HG02759 (cell line): ENCODE data around the gene TMEM233.

Source experiments
- ATAC-seq: cut with Tn5 transposase; IDR thresholded peaks from one replicate; pipeline ENCODE4 v1.9.1; 2021; ENCODE audit warnings: mild to moderate bottlenecking, moderate library complexity; ENCODE audit not compliant: unreplicated experiment

The TMEM233 gene

DNA sequence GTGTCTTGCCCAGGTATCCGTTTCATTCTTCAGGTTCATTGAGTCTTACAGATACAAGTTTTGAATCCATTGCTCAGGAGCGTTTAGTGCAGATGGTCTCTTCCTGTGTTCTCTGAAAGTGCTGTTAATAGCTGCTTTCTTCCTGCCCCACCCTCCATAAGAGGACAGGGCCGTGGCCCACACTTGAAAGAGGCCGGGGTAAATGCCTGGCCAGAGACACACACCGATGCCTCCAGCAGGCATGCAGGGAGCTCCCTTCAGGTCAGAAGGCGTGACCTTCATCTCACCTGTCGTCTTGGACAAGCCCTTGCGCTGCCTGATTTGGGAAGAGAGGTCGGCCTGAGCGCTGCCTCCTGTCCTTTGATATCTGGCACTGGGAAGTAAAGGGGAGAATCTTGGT, 85.9 kb downstream of the TMEM233 start:
- ATAC-seq, result no peak

DNA sequence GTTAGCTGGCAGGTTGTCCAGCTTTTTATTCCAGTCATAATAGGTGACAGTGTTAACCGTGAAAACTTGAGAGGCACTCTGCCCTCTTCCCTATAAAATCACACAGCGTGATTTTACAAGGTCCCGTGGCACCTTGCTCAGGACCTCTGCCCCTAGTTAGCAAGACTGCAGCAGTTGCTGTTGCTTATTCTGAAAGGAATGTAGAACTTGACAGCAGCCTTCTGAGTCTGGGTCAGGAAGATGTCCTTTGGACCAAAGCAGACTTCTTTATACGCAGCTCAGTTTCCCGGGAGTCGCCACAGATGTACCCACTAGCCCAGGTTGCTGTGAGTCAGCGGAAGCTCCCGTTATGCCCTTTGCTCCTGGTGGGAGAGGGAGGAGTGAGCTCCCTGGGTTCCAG, 87.5 kb downstream of the TMEM233 start:
- ATAC-seq, result no peak

DNA sequence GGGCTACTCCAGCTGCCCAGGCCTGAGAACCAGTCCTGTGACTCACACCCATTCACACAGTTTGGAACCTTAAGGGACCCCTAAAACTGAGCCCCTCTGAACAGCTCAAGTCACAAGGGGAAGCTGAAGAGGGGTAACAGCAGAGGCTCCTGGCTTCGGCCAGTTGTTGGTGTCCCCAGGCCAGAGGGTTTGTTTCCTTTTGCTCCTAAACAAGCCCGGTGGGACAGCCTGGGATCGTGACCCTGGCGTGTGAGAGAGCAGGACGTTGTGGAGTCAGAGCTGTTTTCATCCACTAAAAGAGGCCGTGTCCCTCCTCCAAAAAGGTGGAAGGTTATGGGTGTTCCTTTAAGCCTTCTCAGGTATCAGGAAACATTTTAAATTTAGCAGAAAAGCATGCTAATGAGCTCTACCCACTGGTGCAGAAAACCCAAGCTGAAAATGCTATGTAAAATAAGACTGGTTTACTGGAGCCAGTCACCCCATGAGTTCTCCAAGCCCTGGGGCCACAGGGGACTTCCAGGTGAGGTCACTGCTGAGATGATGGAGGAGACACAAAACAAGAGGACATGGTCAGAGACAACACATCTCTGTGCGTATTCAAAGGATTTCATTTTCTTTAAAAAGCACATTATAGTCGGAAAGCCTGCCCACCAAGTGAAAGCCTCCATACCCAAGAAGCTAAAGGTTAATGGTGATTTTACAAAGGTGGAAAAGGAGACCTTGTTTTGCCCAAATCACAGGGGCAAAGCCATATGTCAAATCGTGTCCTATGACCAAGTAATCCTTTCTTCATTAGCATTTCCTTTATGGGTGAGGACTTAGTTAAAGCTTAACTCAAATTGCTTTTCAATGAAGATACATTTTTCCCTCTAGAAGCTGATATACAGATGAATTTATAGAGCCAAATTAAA, 88.4 kb downstream of the TMEM233 start:
- peak; percentile 74 for ATAC-seq

DNA sequence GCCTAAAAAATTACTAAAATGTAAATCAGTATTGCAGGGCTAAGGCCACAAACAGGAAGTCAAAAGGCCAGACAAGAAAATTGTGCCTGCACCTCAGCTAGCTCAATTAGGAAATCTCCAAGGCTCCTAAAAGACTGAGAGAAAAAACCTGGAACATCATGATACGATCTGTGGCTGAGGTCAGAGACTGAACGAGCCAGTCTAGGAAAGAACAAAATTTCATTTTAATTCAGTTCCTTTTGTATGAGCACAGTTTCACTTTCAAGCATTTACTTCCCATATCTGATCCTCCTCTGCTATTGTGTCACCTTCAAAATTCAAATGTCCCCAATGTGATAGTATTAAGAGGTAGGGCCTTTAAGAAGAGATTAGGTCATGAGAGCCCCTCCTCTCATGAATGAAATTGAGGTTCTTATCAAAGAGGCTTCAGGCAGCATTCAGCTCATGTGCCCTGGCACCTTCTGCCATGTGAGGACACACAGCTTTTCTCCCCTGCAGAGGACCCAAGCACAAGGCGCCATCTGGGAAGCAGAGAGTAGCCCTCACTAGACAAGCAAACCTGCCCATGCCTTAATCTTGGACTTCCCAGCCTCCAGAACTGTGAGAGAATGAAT, 89.2 kb downstream of the TMEM233 start:
- ATAC-seq, result no peak

DNA sequence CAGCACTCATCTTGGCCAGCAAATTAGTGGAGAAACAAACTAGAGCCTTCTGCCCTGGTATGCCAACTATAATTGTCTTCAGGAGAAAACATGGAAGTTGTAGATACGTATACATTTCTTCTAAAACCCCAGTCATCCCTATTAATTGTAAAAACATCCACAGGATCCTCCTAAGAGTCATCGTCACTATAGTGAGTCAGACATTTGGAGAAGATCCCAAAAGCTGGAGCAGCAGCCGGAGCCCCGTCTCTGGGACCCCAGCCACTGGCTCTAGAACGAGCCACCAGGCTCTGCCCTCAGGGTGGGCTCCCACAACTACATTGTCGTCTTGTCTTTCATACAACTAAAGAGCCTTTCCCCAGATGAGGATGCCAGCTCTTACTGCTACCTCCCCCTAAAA, 89.8 kb downstream of the TMEM233 start:
- no peak for ATAC-seq

DNA sequence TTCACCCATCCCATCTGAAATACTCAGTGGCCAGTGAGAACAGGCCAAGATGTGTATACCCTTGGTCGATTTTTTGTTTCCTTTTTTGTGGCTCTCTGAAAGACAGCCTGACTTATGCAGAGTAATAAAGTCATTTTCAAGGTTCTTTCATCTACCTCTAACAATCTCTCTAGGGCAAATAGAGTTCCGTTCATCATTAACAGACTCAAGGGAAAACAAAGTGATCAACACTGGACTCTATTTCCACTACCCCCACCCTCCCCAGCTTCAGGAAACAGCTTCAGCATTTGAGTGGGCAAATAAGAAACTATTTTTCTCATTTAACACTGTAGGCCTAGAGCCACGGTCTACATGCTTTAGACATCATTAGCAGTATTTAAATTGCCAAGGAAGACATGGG, 90.2 kb downstream of the TMEM233 start:
- ATAC-seq, result no peak

DNA sequence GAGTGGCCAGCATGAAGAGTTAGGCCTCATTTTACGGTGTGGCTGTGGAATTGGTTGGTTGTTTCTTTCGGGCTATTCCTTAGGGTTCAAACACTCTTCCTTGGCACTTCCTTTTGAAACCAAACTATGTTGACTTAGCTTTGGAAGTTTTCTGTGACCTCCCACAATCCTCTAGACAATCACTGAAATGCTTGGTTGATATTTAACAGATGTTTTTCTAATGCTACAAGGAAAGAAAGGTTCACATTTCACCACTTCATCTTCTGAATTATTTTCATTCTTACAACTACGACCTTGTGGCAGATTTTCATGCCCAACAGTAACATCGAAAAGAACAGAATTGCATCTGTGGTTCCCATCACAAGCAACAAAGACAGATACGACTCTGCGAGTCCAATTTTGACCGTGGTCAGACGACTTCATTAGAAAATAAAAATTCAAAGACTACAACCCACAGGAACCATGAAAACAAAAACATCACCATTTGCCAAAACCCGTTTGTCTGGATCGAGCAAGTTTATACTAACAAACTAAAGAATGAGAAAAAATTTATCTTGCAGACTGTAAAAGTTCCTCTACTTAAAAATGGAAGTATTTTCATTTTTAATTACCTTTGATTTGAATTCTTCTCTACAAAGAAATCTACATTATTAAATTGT, 91.3 kb downstream of the TMEM233 start:
- ATAC-seq, result no peak

DNA sequence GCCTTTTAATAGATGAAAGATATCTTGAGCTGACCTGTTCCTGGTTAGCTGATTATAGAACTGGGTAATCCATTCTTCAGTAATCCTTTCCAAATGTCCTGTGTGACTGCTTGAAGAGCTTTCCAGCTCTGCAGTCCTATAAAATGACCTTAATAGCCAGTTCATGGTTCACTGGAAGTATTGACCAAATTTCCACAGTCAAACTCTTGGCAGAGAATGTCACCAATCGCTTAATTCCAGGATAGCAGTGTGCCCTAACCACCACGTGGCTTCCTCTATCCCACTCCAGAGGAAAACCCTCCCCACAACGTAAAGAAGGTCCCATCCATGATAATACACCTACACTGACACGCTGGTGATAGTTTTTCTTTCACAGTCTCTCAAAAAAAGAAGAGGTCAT, 91.8 kb downstream of the TMEM233 start:
- ATAC-seq, result no peak

DNA sequence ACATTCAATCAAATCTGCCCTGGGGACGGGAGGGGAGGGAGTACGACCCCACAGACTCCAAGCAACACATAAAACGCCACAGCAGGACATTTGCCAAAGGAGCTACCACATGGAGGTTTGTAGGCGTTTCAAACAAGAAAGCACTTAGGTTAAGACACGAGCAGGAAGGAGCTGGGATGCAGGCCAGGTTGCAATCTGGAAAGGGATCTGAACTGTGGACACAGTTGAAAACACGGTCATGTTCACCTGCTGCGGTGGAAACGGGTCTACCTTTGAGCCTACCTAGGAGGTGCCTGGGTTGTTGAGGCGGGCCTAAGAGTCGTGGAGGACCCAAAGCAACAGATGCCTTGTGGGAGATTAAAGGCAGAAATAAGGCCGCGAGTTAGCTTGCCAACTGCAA, 92.8 kb downstream of the TMEM233 start:
- no peak for ATAC-seq

DNA sequence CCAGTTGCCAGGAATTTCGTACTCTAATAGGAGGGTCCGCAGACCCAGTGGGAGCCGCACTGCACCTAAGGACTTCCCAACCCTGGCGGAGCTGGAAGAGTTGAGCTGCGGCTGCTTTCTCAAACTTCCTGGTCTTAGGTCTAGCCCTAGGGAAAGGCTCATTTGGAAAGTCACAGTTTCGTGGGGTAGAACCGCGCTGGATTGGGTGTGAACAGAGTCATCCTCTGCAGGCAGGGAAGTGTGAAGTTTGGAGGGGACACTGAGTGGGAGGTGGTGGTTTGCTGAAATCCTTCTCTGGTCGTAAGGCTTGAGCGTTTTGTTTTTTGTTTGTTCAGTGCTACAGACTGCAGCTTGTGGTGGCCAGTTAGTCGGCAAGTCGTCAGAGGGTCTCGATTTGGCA, 93.2 kb downstream of the TMEM233 start:
- ATAC-seq, result no peak

DNA sequence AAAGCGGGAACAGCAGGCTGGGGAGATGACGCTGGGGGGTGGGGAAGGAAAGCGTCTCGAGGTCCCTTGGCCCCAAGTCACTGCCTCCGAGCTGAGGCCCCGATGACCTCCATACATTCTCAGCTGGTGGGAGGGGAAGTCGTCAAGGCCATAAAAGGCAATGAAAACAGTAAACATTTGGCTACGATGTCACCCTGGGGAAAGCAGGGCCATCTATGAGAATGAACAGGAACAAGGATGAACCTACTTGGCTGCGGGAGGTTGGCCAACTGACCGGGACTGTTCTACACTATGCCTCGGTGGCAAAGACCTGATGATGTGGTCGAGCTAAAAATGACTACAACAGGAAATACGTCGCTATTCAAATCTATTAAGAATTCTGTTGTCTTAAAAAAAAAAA, 93.8 kb downstream of the TMEM233 start:
- ATAC-seq, result no peak

DNA sequence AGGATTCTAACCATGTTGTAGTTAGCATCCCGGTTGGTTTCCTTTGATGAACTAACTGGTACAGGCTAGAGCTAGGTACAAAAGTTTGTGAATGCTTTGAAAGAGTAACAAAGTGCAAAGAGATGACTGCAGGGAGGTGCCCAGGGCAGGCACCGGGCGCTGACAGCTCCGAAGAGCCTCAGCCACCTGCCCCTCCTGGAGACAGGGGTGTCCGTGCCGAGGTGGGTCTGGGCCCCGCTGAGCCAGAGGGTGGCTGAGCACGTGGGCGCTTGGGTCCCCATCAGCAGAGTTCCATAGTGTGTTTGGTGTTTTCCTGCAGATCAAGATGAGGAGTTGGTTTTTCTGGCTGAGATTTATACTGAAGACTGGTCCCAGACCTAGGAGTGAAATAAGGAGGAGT, 94.3 kb downstream of the TMEM233 start:
- no peak for ATAC-seq

DNA sequence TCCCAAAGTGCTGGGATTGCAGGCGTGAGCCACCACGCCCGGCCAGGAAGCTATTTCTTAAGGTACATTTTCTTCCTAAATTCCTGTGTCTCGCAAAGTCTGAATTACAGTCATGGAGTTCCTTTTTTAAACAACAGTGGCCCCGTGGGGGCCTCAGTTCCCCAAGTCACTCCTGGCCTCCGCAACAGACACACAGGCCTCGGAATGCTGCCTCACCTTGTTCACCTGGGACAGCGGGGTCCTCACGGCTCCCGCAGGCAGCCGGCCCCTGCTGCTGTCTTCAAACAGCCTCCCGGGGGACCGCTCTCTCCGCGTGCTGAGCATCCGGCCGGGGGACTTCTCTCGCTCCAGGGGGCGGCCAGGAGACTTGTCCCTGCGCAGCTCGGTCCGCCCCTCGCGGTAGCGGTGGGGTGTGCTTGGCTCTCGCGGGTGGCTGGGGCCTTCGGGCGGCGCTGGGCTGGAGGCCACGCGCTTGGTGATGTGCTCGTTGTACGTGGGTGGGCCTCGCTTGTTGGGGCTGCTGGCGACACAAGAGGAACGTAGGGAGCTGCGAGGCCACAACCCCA, 96.4 kb downstream of the TMEM233 start:
- no peak for ATAC-seq

DNA sequence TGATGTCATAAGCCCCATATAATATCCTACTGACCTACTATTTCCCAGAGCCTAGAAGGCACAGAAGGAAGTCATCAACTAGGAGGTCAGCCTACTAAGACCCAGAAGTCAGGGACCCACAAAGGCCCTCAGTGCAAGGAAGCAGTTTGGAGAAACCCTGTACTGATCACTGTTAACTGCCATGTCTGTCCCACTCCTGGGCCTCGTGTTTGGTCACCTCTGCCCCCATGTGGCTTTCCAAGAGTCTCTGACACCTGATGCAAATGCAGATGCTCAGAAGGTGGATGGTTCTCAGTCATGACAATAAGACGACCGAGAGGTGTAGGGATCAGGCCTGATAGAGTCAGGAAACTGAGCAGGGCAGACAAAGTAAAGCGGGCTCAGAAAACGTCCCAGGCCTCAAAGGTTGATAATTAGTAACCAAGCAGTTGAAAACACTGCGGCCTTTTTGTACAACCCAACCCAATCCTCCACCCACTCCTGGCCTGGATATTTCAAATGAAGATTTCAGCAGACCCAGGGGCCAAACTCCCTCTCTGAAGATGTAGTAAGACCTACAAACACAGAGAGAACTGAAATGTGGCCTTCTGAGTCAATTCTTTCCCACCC, 97.7 kb downstream of the TMEM233 start:
- ATAC-seq, result no peak

DNA sequence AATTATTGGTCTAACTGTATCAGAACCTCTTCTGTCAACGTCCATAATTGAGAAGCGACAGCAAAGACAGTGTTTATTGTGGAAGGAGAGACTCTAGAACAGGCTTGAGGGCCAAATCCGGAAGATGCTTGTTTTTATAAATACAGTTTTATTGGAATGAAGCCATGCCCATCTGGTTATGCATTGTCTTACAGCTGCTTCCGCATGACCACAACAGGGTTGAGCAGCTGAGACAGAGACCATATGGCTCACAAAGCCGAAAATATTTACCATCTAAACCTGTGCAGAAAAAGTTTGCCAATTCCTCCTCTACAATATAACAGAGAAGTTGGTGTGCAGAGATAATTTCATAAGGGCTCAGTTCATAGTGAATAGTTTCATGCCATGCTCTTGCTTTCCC, 98.8 kb downstream of the TMEM233 start:
- ATAC-seq, result no peak
